Inferior parietal cortex (tissue), 1 donor: ENCODE results near the gene JPT2.
"Not testable (repeated sequence)": the region's sequence is repeated elsewhere in the genome, so short reads cannot be mapped to it uniquely, and the experiment has no call there.

Experiments
- DNase-seq: peaks from one replicate; pipeline ENCODE4 v3.0.0-alpha.2; 2016; ENCODE audit errors: extremely low spot score

The JPT2 gene

GRCh38 chr16:1732071-1732470, 54.0 kb downstream of the JPT2 start:
- no peak for DNase-seq

GRCh38 chr16:1732551-1732987, 54.5 kb downstream of the JPT2 start:
- not testable (repeated sequence) for DNase-seq

- DNase-seq: no peak
Observed at GRCh38 chr16:1734123-1734522, 56.0 kb downstream of the JPT2 start.

GRCh38 chr16:1734816-1735215, 56.7 kb downstream of the JPT2 start:
- DNase-seq: no peak

- no peak for DNase-seq
Observed at GRCh38 chr16:1740234-1740633, 62.2 kb downstream of the JPT2 start.

- no peak for DNase-seq
Observed at GRCh38 chr16:1740781-1741490, 62.9 kb downstream of the JPT2 start.

- DNase-seq: no peak
Observed at GRCh38 chr16:1741553-1742165, 63.6 kb downstream of the JPT2 start.

- DNase-seq: no peak
Observed at GRCh38 chr16:1743376-1744337, 65.6 kb downstream of the JPT2 start.

GRCh38 chr16:1744338-1744840, 66.3 kb downstream of the JPT2 start:
- no peak for DNase-seq

GRCh38 chr16:1745181-1745899, 67.3 kb downstream of the JPT2 start:
- DNase-seq: no peak

- DNase-seq: no peak
Observed at GRCh38 chr16:1745900-1746692, 68.0 kb downstream of the JPT2 start.

GRCh38 chr16:1746693-1747195, 68.7 kb downstream of the JPT2 start:
- no peak for DNase-seq

GRCh38 chr16:1747934-1748333, 69.9 kb downstream of the JPT2 start:
- DNase-seq: no peak

- no peak for DNase-seq
Observed at GRCh38 chr16:1749152-1750117, 71.4 kb downstream of the JPT2 start.
